CD4-positive, alpha-beta T cell treated with Interleukin-4 for 4 hours (primary cell): ENCODE data around the gene ENOX1.

Experiments
- DNase-seq: peaks from one replicate; pipeline ENCODE4 v3.0.0-alpha.2; 2020

ENOX1 gene

DNA sequence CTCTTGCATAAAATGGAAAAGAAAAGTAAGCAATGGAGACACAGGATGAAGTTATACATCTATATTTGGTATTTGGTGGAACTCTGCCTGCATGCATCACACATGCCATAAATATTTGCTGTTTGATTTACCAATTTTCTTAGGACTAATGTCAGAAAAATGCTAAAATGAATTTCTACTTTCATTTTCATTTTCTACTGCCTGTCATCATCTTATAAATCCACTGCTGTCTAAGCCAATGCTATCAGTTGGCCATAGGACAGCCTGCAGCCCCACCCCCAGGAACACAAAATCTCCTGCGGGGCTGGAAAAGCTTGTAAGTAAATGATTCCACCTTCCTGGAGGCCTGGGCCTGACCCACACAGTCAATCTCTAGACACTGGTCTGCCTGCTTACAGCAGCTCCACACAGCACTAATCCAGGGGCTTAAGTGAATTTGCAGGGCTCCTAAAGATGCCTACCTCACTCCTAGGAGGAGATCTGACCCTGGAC is 122.0 kb downstream of the ENOX1 start:
- DNase-seq = peak; percentile 0

DNA sequence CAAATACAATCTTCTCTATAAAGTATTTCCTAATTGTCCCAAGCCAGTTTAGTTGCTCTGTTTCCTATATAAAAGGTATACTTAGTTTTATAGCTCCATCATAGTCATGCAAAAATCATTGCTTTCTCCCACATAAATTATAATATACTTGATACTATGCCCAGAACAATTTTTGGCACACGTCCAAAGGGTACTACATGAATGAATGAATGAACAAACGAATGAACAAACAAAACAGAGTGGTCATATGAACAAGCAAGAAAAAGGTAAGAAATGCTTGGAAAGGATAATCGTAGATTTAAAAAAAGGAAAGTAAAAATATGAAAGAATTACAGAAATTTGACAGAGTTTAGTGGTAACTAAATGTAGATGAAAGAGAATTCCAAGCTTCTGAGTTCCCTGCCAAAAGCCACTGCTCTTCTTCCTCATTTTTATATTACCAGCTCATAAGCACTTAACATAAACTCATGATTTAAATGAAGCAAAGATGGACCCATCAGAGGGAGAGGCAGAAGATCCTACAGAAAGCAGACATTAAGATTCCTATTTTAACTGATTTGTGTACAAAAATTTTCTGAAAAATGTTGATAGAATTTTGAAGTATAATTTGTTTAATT is 123.2 kb downstream of the ENOX1 start:
- DNase-seq = no peak

DNA sequence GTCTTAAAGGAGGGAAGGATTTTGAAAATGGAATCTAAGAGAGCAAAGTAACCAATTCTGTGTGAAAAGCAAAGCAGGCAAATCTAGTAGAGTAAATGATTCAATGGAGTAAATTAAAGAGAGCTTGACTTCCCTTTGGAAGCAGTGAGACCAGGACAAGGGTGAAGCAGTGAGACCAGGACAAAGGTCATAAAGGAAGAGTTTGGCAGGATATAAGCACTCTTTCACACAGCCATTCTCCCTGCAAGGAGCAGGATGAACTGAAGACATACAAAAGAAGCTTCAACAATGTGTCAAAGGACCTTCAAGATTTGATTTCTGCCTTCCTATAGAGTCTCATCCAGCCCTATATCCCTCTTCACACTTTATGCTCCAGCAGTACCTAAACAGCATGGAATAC is 123.8 kb downstream of the ENOX1 start:
- DNase-seq = no peak

DNA sequence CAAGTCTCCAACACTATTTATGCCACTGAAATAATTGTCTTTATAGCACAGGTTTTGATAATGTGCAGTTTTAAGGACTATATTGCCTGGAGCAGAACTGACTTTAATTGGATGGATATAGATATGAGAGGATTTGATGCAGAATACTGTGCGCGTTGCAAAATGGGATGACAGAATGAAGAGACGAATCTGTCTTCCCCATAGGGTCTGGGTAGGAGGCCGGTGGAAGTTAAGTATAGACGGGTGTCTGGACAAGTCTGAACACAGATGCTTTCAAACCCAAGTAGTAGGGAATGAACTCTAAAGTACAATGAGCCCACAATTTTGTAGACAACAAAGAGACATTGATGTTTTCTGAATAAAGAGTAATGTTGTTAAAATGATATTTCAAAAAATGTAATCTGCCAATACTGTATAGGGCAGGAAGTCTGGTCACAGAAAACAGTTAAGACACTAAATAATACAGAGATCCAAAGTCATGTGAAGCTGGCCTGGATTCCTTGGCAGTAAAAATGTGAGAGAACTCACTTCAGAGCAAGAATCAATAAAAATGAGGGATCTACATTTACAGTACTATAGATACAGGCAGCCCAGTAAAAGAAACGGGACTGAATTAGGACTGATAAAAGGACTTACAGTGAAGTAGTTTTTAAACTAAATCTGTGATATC is 125.5 kb downstream of the ENOX1 start:
- DNase-seq = no peak

DNA sequence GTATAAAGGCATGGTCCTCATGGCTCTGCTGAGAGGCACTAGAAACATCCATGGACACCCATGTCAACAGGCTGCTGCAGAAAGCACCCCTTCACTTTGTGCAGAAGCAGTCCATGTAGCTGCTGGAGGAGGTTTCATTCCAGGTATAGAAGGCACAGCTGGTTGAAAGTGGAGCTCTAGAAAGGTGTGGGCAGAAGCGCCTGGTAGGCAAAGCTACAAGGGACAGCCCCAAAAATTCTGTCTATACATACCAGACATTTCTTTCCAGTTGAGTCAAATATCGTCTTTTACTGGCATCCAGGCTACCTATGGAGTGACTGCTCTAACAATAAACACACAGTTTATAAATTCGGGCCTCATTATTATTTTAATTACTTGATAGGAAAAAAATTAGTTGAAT is 129.3 kb downstream of the ENOX1 start:
- DNase-seq = no peak

DNA sequence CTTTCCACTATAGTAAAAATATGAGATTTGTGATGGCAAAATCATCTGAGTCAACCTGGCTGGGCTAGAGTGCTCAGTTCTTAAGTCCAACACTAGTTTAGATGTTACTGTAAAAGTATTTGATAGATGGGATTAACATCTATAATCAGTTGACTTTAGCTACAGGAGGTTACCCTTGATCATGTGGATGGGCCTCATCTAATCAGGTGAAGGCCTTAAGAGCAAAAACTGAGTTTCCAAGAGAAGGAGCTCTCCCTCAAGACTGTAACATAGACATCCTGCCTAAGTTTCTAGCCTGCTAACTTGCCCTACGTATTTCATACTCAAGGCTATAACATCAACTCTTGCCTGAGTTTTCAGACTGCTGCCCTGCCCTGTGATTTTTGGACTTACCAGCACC is 132.8 kb downstream of the ENOX1 start:
- DNase-seq = no peak

DNA sequence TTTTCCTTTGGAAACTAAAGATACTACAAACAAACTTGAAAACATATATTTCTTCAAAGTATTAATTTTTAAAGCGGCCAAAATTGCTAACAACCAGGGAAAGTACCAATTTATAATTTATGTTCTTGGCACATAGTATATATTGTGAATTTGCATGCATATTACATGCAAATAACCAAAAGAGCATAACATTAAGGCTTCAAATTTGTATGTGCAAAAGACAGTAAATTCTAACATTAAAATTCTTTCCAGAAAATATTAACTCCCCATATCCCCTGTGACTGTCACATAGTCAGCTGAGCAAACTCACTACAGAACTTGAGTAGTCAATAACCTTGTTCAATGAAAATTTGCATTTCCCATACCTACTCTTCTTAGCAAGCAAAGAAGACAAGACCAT is 133.4 kb downstream of the ENOX1 start:
- no peak for DNase-seq

DNA sequence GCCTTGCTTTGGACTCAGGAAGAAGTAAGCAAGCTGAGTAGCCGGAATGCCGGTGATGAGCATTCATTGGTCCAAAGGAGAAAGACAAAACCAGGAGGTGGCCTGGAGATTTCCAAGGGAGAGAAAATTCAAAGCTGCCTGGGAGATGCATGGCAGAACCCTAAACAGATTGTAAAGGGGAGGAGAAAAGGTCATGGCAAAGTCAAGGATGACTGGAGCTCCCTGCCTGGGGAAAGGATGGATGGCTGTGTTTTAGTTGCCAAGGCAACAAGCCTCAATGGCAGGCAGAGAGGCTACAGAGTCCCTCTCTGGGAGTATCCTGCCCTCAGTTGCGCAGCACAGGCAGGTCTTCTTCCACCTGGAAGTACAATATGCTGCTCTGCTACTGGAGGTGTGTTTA is 134.0 kb downstream of the ENOX1 start:
- no peak for DNase-seq

DNA sequence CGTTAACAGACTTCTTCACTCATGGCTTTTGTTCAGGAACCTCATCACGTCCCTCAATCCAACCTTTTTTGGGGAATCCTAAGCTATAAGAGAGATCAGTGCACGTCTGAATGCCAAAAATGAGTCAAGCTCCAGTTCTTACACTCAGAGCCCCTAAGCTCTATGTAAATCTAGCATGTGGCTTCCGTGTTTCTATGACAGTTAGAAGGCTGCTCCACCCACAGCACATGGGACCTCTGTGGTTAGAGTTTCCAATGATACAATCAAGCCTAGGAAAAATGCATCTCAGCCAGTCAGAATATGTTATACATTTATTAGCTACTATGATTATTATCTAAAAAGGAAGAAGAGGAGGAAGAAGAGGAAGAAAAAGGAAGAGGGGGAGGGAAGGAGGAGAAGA is 135.9 kb downstream of the ENOX1 start:
- no peak for DNase-seq

DNA sequence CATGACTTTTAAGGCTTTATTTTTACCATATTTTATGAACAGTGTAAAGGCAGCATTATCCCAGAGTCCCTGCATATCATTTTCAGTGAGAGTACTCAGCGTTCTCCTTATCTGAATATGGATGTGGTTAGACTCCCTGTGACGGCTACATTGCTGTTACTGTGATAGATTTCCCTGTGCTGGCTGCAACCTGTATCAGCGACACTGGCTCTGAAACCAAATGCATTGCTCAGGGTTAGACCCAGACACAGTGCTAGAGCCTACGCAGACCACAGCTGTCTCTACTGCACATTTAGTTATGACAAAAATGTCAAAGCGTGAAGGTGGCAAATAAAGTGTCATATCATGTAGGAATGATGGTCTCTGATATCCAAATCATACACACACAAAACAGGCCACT is 138.0 kb downstream of the ENOX1 start:
- DNase-seq = no peak

DNA sequence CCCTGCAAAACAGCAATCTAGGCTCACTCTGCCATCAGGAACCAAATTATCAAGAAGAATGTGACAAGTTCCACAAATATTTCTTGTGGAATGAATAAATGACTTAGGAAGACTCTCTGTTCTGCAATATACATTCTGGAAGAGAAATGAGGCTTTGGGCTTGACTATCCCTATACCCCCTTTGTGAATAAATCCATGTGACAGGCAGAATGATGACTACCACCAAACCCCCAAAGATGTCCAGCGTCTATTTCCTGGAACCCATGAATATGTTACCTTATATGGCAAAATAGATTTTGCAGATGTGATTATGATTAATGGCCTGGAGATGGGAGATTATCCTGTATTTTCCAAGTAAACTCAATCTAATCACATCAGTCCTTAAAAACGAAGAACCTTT is 139.3 kb downstream of the ENOX1 start:
- DNase-seq = no peak

DNA sequence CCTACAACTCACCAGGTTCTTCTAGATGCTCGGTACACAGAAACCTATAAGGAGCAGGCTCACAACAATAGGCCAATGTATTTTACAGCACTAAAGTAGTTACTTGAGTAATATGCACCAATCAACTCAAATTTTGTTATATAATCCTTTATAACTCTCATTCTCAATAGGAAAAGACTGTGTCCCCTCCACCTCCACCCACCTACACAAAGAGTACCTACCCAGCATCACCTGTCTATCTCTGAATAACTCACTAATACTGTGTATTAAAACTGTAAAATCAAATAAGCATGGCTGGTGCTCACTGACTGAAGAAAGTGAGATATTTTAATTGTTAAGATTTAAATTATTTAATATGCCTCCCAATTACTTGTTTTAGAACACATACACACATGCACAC is 146.3 kb downstream of the ENOX1 start:
- no peak for DNase-seq

DNA sequence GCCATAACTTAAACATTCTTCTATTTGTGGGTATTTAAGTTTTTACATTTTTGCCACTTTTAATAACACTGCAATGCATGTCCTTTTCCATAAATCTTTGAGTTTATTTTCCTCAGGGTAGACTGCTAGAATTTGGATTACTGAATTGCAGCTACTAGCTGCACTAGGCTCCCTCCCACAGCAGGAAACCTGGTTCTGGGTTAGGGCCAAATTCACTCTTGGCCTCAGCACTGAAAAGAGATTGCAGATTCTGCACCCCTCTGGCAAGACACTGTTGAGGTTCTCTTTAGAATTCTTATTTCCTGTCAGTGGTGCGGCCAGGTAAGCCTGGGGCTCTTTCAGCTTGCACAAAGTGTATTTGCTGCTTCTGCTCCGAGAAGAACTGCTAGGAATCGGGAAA is 155.7 kb downstream of the ENOX1 start:
- DNase-seq = no peak

DNA sequence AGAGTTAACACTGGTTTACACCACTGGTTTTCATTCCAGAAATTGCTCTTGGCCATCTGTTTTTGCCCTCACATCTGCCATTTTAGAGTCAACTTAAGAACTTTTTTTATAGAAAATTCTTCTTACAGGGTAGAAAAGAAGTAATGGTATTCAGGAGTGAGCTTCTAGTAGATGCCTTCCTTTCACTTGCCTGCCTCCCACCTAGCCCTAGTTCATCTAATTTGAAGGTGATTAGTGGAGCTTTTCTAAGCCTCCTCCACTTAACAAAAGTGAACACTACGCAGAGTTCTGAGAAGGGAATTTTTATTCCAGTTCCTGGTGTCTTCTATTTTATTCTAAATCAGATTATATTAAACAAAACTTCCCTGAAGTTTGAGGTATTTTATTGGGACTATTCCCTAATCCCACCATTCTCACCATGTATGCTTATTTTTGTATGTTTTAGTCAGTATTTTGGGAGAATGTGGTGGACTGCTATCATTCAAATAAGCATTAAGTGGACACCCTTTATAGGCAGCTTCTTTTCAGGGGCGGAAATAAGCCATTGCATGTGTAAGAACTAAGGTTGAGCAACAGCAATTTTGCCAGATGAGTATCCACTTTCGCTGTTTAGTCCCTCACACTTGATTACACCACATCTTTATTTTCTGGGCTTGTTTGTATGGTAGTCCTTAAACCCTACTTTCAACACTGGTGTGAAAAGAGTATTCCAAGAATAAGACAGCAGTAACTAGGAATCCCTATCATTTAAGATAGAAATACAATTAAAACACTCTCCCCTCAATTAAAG is 156.9 kb downstream of the ENOX1 start:
- DNase-seq = no peak

DNA sequence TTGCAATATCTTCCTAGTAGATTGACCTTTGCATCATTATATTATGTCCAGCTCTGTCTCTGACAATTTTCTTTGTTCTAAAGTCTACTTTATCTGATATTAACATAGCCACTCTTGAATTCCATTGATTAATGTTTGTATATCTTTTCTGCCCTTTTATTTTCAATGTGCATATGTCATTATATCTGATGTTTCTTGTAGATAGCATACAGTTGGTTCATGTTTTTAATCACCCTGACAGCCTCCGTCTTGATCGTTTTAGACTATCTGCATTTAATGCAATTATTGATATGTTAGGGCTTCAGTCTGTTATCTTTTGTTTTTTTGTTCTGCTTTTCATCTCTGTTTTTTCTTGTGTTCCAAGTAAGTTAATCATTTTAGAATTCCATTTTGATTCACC is 159.8 kb downstream of the ENOX1 start:
- no peak for DNase-seq

DNA sequence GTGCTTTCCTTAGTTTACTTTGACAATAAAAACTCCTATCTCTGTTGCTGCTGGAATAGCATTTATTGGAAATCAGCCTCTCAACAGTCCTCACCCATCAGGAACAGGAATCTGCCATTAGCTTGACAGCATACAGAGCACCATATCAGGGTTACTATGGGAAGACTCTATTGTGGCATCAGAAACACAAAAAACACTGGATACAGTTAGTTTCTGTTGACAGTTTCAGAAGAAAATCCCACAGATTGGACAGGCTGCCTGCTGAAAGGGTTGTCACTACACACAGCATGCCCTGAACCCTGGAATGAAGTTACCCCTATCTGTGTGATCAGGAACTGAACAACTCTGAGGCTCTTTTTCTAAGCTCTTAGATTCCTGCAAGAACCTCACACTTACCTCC is 172.7 kb downstream of the ENOX1 start:
- DNase-seq = no peak

DNA sequence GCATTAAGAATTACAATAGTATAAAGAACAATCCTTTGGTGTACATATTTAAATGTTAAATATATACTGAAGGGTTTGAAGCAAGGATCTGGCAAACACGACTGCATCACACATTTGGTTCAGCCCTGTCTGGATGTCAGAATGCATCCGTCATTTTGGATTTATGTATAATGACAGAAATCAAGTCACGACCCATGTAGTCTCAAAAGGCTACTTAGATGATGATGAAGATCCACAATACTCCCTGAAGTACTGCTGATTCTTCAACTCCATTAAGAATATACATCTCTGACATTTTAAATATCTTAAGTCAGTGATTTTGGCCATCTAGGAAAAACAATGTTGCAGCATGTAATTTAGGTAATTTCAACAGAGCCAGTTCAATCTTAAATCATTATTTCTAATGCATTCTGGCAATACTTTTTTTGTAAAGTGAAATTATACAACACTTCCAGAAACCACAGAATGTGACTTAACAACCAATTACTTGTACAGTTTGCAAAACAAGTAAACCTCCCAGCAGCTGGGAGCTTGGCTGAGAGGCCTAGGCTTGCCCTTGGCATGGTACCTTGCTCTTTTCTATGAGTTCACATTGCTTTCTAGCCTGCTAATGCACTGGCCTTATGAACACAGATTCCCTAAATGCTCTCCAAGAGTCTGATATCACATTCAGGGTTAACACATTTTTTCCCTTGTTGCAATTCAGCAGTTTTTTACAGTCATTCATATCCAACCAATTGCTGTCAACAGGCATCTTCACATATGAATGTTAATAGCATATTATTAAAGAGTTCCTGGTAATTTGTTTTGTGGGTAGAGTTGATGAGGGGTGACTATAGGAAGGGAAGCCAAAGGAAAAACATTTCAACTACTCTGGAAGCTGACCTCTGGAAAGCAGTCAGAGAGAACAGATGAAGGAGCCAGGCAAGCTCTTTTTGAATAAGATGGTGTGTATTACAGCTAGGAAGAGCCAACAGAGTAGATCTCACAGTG is 175.2 kb downstream of the ENOX1 start:
- no peak for DNase-seq

DNA sequence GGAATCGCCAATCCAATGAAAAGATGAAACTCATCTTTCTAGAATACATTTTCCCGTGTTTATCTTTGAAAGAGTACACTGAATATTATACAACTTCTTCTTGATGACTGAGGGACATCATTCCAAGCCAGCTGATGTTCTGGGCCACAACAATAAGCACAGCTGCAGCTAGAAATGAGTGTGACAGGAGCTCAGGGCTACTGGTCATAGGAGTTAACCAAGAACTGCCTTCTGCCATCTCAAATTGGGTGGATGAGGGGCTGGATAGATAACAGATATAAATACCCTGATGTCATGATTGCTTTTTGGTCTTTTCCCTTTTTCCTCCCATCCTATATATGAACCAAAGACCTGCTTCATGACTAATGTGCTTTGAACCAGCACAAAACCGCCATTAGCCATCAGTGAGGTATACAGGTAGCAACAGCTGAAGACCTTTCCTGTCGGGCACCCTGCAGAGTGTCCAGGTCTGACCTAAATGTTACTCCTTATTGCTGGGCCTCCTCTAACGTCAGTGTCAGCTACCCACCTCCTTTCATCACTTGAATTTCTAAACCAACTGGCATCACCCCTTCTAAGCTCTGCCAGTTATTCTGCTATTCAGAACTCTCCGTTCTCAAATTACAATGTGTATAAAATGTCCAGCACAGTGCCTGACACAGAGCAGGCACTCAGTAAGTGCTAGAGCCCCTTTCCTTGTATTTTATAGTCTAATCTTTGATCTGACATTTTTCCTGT is 178.2 kb downstream of the ENOX1 start:
- DNase-seq = no peak

DNA sequence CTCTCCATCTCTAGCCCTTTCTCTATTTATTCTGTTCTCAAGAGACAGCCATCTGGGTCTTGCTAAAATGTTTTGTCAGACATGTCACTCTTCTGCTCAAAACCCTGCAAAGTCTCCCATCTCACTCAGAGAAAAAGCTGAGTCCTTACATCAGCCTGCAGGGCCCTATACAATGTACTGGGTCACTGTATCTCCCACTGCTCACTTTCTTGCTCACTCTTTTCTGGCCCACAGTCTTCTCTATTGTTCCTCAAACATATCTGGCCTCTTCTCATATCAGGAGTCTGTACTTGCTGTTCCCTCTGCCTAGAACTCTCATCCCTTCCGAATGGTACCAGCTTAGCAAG is 189.2 kb downstream of the ENOX1 start:
- no peak for DNase-seq

DNA sequence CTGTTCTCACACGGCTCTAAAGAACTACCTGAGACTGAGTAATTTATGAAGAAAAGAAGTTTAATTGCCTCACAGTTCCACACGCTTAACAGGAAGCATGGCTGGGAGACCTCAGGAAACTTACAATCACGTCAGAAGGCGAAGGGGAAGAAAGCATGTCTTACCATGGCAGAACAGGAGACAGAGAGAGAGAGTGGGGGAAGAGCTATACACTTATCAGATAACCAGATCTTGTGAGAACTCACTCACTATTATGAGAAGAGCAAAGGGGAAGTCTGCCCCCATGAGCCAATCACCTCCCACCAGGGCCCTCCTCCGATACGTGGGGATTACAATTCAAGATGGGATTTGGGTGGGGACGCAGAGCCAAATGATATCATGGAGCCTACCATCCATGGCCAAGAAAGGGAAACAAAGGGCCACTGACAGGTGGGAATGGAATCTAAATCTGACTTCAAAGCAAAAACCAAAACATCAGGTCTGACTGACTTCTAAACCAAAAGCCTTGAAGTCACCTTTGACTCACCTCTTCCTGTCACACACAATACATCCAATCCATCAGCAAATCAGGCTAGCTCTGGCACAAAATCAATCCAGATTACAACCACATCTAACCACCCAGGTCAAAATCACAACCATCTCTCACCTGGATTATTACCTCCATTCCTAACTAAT is 189.7 kb downstream of the ENOX1 start:
- no peak for DNase-seq

DNA sequence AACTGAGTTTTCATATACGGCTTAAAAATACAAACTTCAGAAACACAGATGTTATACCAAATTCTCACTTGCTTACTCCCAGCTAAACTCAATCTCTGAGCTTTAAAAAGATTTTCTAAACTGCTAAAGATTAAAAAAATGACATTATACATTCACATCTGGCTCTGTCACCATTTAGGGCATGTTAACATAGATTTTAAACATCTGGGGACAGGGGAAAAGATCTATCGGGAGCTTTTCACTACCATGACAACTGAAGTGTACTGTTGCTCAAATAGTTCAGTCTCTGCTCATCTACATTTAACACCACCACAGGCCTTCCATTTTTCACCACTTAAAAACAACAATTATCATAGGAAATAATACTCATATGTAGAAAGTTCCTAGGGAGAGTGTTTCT is 190.8 kb downstream of the ENOX1 start:
- DNase-seq = no peak

DNA sequence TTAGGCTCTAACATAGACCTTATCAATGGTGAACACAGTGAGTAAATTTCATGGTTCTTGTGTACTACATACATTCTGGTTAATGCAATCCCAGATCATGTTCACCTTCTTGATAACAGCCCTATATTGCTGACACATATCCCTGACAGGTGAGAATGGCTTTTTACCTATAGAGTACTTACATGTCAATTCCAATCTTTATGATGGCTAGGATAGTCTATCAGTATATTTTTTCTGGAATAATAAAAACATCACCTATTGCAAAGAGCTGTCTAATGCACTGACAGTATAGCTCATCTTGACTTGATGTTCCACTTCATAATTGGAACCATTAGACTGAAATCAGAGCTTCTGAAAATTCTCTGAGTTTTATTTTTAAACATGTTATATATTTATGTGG is 199.4 kb downstream of the ENOX1 start:
- DNase-seq = no peak
